ENCODE measurements around the gene OR8B3.
"Not testable (repeated sequence)": the region's sequence is repeated elsewhere in the genome, so short reads cannot be mapped to it uniquely, and the experiment has no call there.

Gene OR8B3

GRCh38 chr11:124398924-124399323 lies at the start of gene OR8B3:
OR8B3 (minus strand) TSS chr11:124399024; CDS start chr11:124397351, 1,673 bp downstream.
- DNase-seq: no peak

GRCh38 chr11:124446916-124447315 lies 48.1 kb upstream of the OR8B3 start:
- DNase-seq: no peak

- DNase-seq: no peak
Measured at GRCh38 chr11:124445646-124446150, 46.9 kb upstream of the OR8B3 start, which contains the start of gene OR8B8. OR8B8 (minus strand) TSS chr11:124445696; CDS start chr11:124441085, 4,611 bp downstream.

GRCh38 chr11:124442847-124443246 lies 44.0 kb upstream of the OR8B3 start:
- no peak for DNase-seq

- DNase-seq: no peak
Measured at GRCh38 chr11:124442442-124442841, 43.6 kb upstream of the OR8B3 start.

GRCh38 chr11:124441519-124441918 lies 42.7 kb upstream of the OR8B3 start:
- no peak for DNase-seq

GRCh38 chr11:124441081-124441480 lies 42.3 kb upstream of the OR8B3 start:
- no peak for DNase-seq

- DNase-seq: no peak
Measured at GRCh38 chr11:124440608-124441007, 41.8 kb upstream of the OR8B3 start.

- DNase-seq: no peak
Measured at GRCh38 chr11:124434699-124435098, 35.9 kb upstream of the OR8B3 start.

- no peak for DNase-seq
Measured at GRCh38 chr11:124429599-124429998, 30.8 kb upstream of the OR8B3 start.

- no peak for DNase-seq
Measured at GRCh38 chr11:124424384-124424921, 25.6 kb upstream of the OR8B3 start, which contains the start of gene OR8B4. OR8B4 (minus strand) TSS chr11:124424871; CDS start chr11:124424871, 0 bp downstream.

GRCh38 chr11:124421043-124421442 lies 22.2 kb upstream of the OR8B3 start:
- no peak for DNase-seq

- DNase-seq: no peak
Measured at GRCh38 chr11:124415356-124415923, 16.6 kb upstream of the OR8B3 start.

GRCh38 chr11:124409906-124410305 lies 11.1 kb upstream of the OR8B3 start:
- no peak for DNase-seq

- DNase-seq: no peak
Measured at GRCh38 chr11:124405581-124405980, 6.8 kb upstream of the OR8B3 start.

GRCh38 chr11:124403186-124403585 lies 4.4 kb upstream of the OR8B3 start:
- not testable (repeated sequence) for DNase-seq

GRCh38 chr11:124402326-124402922 lies 3.6 kb upstream of the OR8B3 start:
- DNase-seq: peak; percentile 30

- DNase-seq: not testable (repeated sequence)
Measured at GRCh38 chr11:124396847-124397246, 2.0 kb downstream of the OR8B3 start.

- no peak for DNase-seq
Measured at GRCh38 chr11:124394408-124394807, 4.4 kb downstream of the OR8B3 start.

GRCh38 chr11:124384399-124384798 lies 14.4 kb downstream of the OR8B3 start, which contains the start of gene OR8B2:
OR8B2 (minus strand) TSS chr11:124384499; CDS start chr11:124383343, 1,156 bp downstream.
- DNase-seq: no peak

GRCh38 chr11:124382857-124383256 lies 16.0 kb downstream of the OR8B3 start:
- DNase-seq: not testable (repeated sequence)

- DNase-seq: no peak
Measured at GRCh38 chr11:124380585-124380984, 18.2 kb downstream of the OR8B3 start.

GRCh38 chr11:124376280-124376679 lies 22.5 kb downstream of the OR8B3 start:
- DNase-seq: no peak

- no peak for DNase-seq
Measured at GRCh38 chr11:124359566-124359965, 39.3 kb downstream of the OR8B3 start.
